Endometrium (tissue), 2 donors: Measurements from ENCODE around the gene CEP135.
A peak's percentile ranks its signal among the peaks of the same experiment; 100 is the strongest.
"Not testable (repeated sequence)": the region's sequence is repeated elsewhere in the genome, so short reads cannot be mapped to it uniquely, and the experiment has no call there.

ENCODE experiments used
- FAIRE-seq: peaks from 2 replicates; lab custom pipeline; 2012; peaks lifted over from hg19 to GRCh38; lab: Jason Lieb, UNC
- donor health status: control.
- donor health status: control.

Gene CEP135

GRCh38 chr4:56028165-56028564 lies 79.4 kb downstream of the CEP135 start:
- FAIRE-seq, result no peak

GRCh38 chr4:56038487-56039162 lies 89.9 kb downstream of the CEP135 start:
- FAIRE-seq, result no peak

- FAIRE-seq, result no peak
These were observed 92.1 kb downstream of the CEP135 start for GRCh38 chr4:56040842-56041241.

GRCh38 chr4:56042225-56042624 lies 93.5 kb downstream of the CEP135 start:
- no peak for FAIRE-seq

- FAIRE-seq, result no peak
These were observed 99.6 kb downstream of the CEP135 start for GRCh38 chr4:56048383-56048701.

GRCh38 chr4:56048702-56049431 lies 100.1 kb downstream of the CEP135 start:
- no peak for FAIRE-seq

GRCh38 chr4:56050625-56051024 lies 101.9 kb downstream of the CEP135 start:
- peak; percentile 55 for FAIRE-seq

GRCh38 chr4:56051029-56051709 lies 102.4 kb downstream of the CEP135 start:
- FAIRE-seq, result no peak

- no peak for FAIRE-seq
These were observed 102.9 kb downstream of the CEP135 start for GRCh38 chr4:56051710-56052075.

- no peak for FAIRE-seq
These were observed 103.7 kb downstream of the CEP135 start for GRCh38 chr4:56052481-56052880.

- FAIRE-seq, result no peak
These were observed 104.2 kb downstream of the CEP135 start for GRCh38 chr4:56052966-56053365.

GRCh38 chr4:56055027-56055977 lies 106.6 kb downstream of the CEP135 start:
- FAIRE-seq, result no peak

- no peak for FAIRE-seq
These were observed 107.2 kb downstream of the CEP135 start for GRCh38 chr4:56055991-56056390.

- no peak for FAIRE-seq
These were observed 109.8 kb downstream of the CEP135 start for GRCh38 chr4:56058555-56058954.

- no peak for FAIRE-seq
These were observed 111.3 kb downstream of the CEP135 start for GRCh38 chr4:56060036-56060435.

GRCh38 chr4:56062106-56062505 lies 113.4 kb downstream of the CEP135 start:
- FAIRE-seq, result no peak

- FAIRE-seq, result no peak
These were observed 113.9 kb downstream of the CEP135 start for GRCh38 chr4:56062526-56063145.

GRCh38 chr4:56066493-56066892 lies 117.7 kb downstream of the CEP135 start:
- no peak for FAIRE-seq

- FAIRE-seq, result no peak
These were observed 119.1 kb downstream of the CEP135 start for GRCh38 chr4:56067826-56068225.

GRCh38 chr4:56072730-56073129 lies 124.0 kb downstream of the CEP135 start:
- not testable (repeated sequence) for FAIRE-seq

GRCh38 chr4:56077676-56078075 lies 128.9 kb downstream of the CEP135 start:
- no peak for FAIRE-seq

GRCh38 chr4:56078866-56079265 lies 130.1 kb downstream of the CEP135 start:
- no peak for FAIRE-seq
